ENCODE measurements around the gene TTI1.

TTI1 gene

DNA sequence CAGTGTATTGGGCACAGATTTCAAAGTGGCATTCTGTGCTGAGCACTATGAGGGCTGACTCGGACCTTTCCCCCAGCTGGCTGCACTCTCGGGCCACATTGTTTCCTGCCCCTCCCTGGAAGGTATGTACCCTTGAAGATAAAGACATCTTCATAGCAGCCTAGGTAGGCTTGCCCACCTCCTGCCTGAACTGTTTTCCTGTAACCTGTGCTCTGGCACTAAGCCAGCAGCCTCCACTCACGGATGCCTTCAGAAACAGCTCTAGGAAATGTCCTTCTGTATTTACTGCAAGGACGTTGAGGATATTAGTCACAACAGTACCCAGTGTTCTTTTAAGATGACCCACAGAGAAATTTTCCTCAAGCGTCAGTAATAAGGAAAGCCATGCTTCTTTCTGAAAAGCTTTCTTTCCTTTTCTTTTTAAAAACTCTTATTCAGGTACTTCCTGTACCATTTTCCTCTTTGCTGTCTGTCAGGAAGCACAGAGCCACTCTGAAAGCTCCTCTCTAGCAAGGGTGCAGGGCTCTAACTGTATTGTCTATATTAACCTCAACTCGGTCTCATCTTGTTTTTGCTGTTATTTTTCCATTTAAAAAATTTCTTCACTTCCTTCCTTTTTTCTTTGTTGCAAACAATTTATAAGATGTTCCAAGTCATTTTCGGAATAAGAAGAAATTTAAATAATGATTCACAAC is 43.5 kb downstream of the TTI1 start:
- no peak for FAIRE-seq

DNA sequence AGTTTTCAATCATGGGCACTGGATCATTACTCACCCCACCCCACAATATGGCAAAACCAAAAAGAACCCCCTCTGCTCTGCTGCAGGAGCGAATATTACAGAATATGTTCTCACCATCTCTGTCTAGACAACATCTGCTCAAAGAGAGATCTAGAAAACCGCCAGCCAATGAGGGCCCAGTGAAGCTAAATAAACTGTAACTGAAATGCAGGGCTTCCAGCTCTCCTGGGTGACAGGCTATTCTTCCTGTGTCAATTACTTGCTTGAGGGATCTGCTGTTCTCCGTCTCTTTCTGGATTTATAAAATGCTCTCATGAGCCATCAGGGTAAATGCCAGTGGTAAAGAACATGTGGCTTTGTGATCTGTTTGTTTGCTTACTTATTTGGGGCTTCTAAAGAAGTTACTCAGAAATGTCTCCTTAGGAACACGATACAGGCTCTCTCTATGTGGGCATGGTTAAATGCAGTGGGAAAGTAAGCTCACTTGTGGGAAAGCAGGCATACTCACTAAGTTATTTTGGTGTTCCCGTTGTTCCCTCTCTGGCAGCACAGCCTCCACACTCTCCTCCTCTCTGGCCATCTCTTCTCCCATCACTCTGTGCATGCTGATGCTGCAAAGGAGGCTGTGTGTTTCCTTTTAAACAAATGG is 44.8 kb downstream of the TTI1 start:
- no peak for FAIRE-seq
- DNase-seq (ENCODE audit: low spot score): no peak

More for the DNA sequence above, 43.5 kb downstream of the TTI1 start:
- no peak for DNase-seq (ENCODE audit: low spot score)

DNA sequence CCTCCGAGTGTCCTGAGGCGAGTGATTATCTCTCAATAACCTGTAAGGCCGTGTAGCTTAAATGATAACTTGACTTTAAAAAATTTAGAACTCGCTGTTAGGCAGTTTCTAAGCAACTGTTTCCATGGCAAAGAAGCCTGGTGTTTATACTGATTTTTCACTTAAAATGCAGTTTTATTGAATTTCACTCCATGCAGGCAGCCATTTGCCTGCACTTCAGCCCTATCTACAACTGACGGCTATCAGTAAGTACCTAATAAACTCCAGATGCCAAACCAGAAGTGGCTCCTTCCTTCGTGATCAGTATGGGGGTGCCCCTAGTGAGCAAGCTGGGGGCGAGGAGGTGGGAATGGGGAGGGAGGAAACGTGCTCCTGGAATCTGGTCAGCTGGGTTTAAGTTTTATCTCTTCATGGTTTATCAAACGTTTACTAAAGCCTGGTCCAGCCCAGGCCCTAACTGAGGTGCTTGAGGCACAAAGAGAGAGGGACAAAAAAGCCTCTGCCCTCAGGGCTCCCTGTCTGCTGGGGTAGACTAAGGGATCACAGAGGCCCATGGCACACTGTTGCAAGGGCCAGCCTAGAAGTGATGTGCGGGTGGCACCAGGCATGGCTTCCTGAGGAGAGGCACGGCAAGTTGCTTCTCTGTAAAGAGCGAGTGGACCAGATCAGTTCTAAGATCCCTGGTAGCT is 45.5 kb downstream of the TTI1 start:
- no peak for DNase-seq (ENCODE audit: low spot score)
- no peak for FAIRE-seq

DNA sequence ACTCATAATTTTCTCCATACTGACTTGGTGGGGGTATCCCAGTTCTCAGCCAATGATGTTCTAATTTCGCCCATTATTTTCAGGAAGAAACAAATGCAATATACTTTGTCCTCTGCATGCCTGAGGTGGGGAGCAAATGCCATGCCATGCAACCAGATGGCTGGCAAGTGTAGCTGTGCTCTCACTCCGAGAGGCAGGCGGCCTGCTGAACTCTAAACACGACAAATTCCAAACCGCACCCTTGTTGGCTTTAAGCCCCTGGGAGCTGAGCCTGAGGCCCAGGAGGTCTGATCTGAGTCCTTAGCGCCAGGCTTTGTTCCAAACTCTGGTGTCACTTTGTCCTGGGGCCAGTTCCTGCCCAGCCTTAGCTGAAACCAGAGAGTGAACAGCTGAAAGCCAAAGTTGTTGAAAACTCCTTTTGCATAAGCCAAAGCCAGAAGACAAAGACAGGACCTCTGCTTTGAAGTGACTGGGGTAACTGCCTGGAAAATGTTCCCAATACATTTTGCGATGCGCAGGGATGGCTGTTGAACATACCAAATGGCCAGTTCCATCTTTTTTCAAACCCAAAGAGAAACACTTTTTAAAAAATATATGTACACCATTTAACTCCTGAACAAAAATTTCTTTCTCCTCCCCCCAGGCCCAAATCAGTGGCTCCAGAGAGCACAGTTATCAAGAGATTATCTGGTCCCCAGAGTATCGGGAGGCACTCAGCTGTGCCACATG is 46.2 kb downstream of the TTI1 start:
- DNase-seq (ENCODE audit: low spot score) (no peak), FAIRE-seq (no peak)

DNA sequence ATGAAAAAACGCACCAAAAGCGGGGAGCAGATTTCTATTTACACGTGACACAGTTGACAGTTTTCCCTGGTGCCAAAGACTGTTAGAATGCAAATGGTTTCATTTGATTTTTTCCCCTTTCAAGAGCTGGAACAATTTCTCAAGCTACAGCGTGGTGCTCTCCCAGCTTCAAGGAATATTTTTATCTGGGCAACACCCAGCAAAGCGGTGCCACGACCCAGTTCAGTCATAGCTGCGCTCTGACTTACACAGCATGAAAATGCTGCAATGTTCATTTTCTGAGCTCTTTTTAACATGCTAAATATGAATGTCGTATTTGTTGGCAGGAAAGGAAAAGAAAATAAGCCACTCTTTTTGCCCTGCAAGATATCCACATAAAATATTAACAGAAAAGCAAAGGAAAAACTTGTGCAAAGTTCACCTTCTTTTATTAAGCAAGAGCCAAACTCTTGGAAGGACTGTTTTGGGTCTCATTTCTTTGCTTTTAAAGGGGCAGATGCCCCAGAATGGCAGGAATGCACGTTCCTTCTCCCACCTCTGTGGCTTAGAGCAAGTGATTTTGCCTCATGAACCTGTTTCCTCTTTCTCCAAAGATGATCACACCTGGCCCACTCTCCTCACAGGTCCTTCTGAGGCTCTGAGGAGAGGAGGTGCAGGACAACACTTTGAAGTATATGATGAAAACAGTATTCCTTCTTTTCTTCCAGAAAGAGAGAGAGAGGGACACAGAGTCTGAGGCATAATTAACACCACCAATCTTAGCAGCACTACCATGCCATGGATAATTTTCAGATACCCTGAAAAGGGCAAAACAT is 47.0 kb downstream of the TTI1 start:
- no peak for DNase-seq (ENCODE audit: low spot score)
- FAIRE-seq: no peak

DNA sequence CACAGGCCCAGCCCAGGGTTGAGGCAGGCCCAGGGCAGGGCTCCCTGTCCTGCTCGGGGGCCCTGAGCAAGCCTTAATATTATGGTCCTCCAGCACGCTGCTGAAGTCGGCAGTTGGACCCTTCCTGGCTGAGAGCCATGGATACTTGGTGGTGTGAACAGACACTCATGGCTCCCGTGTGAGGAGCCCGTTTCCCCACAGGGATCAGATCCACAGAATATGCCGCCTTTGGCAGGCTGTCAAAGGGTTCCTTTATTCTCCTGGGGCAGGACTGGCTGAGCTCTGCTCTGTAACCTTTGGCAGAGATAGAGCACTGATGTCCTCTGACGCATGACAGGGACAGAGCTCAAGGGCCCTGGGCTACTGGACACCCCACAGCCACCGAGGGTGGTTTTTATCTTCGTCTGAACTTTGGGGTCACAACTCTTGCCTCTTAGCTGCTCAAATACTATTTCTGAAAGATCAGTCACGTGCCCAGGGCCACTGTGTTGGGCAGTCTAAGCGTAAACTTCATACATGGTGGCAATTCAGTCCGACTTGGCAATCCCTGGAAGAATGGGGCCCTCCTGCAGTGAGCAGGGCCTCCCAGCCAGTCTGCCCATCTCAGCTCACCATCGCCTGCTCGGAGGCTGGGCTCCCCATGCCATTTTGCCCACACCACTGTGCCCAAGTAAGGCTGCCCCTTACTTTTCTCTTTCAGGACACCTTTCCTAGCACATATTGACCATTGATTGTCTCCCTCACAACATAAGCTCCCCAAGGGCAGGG is 49.1 kb downstream of the TTI1 start:
- no peak for FAIRE-seq
- no peak for DNase-seq (ENCODE audit: low spot score)

DNA sequence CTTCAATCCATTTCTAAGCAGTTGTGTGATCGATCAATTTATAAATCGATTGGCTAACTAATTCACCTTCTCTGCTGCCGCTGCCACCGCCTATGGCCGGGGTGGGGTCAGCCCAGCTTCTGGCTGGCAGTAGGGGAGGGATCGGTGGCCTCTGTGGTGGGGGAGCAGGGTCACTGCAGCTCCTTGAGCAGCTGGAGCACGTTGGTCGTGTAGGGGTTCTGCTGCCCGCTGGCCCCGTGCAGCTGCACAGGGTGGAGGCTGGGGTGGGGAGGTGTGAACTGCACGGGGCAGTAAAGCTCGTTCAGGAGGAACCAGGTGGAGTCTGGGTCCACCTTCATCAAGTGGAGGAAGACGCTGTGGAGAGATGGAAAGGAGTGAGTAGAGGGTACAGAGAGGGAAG is 50.0 kb downstream of the TTI1 start:
- no peak for FAIRE-seq

DNA sequence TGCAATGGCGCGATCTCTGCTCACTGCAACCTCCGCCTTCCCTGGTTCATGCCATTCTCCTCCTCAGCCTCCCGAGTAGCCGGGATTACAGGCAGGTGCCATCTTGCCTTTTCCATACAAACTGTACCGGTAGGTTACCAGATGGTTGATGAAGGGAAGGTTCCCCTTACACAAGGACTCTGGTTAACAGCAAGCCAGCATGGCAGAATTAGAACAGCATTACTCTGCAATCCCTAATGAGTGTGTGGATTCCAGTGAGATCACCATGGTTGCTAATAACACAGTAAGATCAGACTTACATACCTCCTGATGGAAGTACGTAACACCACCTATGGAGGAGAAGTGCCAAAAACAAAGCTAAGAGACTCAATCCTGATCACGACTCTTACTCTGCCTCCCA is 51.7 kb downstream of the TTI1 start:
- DNase-seq (ENCODE audit: low spot score) (no peak), FAIRE-seq (no peak)

More for the DNA sequence above, 50.0 kb downstream of the TTI1 start:
- no peak for DNase-seq (ENCODE audit: low spot score)

DNA sequence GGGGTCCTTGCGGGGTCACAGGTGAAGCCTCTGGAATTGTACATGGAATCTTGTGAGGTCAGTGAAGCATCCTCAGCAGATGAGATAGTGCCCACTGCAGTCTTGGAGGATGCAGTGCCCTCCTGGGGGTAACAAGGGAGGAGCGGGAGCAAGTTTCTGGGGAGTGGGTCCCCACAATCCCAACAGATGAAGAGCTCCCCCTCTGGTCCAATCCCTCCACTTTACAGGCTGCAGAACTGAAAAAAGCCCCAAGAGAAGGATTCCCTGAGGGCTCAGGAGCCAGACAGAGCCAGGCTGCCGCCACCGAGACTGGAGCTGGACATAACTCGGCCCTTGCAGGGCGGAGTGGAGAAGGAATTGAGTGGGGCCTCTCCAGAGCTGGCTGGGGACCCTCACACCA is 52.4 kb downstream of the TTI1 start:
- DNase-seq (ENCODE audit: low spot score): no peak
- FAIRE-seq: no peak

DNA sequence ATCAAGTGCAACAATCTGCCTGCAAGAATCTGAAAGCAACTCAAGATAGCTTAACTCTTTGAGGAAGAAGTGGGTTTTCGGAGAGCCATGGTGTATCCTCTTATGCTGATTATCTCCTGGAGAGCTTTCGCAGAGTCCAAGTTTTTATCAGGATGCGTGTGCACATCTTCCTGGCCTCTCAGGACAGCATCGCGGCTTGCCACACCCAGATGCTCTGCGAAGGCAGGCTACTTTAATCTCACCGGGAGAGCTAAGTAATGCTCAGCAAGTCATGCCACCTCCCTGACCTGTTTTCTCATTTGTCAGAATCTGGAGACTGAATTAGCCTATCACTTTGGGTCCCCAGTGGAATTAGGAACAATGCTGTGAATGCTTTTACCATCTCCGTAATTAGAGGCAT is 52.9 kb downstream of the TTI1 start:
- FAIRE-seq (no peak), DNase-seq (ENCODE audit: low spot score) (no peak)

DNA sequence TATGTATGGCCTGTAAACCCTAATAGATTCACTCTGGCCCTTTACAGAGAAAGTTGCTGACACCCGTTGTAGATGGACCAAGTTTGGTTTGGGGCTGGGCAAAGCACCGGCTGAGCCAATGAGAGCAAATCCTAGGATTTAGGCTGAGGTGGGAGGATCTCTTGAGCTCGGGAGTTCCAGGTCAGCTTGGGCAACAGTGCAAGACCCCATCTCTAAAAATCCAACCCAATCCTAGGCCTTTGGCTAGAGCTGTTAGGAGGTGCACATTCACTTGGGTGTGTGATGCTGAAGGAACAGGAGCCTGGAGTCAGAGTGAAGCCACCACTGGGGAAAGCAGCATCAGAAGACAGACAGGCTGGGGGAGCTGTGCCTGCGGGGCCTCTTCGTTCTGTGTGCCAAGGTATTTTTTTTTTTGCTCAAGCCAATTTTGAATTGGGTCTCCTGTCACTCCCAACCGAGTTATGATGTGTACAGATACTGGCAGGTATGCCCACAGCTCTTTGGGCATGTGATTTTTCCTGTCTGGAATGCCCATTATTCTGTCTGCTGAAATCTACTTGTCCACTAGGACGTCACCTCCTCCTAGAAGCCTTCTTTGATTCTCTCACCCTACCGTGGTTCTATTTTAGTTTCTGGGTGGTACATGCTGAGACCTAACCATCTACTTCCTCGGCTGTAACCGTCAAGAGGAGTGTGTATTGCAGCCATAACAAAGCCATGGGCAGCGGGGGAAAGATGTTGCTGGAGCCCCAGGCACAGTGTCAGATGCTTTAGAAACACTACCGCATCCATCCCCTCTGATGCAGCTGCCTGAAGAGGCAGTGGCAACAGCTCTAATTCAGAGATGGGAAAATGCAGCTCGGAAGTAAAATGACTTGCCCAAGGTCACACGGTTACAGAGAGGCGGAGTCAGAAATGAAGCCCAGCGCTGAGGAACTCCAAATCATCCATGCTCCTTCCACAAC is 54.0 kb downstream of the TTI1 start:
- DNase-seq (ENCODE audit: low spot score) (no peak), FAIRE-seq (no peak)

DNA sequence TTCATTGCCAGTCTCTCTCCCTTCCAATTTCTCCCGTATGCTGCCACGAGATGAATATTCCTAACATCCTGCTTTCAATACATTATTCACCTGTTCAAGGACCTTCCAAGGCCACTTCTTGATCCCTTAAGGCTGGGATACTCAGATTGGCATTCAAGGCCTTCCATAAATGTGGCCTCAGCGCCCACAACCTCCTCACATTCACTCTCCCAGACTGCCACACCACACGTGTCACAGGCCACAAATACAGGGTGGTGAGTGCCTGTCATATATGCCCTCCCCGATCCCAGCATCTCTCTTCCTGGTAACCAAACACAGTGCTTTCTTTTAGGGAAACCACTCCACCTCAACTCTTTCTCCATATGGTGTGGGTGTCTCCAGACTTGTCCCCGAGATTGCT is 55.5 kb downstream of the TTI1 start:
- no peak for DNase-seq (ENCODE audit: low spot score)
- FAIRE-seq: no peak

DNA sequence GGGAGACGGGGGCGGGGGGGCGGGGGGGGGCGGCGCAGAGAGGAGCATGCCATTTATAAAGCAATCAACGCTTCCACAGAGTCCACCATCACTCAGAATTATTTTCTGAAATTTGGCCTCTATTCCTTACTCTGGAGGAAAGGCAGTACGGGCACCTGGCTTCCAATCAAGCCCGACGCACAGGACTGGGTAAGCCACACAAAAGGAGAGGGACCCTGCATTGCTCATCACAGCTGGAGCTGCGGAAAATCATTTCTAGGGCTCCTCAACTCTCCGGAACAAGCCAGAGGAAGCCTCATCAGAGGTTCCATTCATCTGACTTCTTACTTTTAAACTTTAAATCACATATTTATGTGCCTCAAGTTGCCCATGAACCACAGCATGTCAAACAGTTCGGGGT is 55.9 kb downstream of the TTI1 start:
- no peak for DNase-seq (ENCODE audit: low spot score)
- no peak for FAIRE-seq

DNA sequence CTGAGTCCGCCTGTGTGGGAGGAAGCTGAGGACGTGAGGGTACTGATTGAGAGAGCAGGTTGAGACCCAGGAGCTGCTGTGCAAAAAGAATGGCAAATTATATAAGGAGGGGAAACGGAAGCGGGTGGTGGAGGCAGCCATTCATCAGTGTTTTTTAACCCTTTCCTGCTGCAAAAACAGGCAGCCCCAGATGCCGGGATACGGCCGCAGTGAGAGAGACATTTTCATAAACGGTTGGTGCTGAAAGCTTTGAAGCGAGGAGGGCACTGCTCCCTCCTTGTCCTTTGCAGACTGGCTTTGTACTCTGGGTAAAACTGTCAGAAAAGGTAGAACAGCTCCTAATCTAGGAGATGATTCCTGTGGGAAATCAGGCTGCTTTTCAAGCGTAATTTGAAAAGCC is 56.4 kb downstream of the TTI1 start:
- FAIRE-seq: no peak
- DNase-seq (ENCODE audit: low spot score): no peak

DNA sequence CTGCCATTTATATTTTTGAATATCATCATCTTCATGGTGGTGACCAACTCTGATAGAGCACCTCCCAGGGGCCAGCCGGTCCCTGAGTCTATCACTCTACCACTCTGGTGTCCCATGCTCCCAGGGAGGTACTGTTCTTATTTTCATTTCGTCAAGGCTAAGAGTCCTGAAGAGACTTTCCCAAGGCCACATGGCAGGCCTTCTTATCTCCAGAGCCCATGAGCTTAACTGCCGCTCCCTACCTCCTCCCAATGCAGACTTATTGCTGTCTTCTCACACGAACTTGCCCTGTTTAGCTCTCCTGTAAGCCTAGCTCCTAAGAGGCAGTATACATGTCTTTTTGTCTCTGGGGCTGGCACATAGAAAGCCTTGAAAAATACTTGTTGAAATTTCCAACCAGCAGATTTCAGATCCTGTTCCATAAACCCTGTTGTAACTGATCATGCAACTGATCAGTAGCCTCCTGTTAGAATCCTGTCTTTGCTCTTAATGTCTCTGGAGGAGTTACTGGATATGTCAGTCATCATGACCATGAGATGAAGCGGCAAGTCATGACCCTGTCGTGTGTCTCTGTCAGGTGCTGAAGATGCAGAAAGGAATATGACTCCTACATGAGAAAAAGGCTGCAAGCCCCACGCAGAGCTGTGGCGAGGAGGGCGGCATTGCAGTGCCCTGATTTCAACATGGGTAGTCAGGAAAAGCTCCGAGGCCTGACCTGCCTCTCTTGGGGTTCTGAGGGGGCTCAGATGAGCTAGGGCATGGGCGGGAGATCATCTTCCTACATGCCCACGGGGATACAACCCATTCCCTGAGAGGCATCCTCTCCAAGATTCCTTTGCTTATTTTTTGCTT is 60.0 kb downstream of the TTI1 start:
- FAIRE-seq: no peak

DNA sequence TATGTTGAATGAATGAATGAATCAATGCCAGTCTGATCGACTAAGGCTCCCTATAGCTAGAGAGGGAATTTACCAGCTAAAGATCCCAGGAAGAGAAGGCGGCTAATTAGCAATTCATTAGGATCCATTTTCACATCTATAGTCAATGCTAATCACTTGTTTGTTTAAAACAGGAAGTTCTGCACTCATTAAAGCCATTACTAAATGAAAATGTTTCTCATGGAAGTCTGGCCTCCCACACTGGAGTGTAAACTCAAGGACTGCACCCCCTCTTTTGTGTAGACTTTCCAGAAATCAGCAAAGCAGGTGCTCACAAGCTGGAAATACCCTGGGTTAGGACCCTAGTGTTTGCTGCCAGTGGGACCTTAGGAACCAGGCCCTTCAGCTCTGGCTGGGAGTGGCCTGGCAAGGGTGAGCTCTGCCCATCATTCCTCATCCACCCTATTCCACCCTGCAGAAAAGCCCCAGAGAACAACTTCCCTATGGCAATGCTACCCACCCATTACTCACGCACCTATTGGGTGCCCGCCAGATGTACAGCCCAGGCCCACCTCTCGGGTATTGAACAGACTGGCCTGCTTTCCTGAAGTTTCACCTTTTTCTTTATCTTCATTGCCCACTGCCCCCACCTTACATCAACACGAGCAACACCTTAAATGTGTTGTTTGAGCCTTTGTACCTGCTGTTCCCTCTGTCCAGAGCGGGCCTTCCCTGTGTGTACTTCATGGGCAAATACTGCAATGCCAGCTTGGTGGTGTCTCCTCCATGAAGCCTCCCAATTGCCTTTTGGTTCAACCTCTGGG is 60.8 kb downstream of the TTI1 start:
- DNase-seq (ENCODE audit: low spot score): no peak
- no peak for FAIRE-seq

More for the DNA sequence above, 60.0 kb downstream of the TTI1 start:
- no peak for DNase-seq (ENCODE audit: low spot score)

DNA sequence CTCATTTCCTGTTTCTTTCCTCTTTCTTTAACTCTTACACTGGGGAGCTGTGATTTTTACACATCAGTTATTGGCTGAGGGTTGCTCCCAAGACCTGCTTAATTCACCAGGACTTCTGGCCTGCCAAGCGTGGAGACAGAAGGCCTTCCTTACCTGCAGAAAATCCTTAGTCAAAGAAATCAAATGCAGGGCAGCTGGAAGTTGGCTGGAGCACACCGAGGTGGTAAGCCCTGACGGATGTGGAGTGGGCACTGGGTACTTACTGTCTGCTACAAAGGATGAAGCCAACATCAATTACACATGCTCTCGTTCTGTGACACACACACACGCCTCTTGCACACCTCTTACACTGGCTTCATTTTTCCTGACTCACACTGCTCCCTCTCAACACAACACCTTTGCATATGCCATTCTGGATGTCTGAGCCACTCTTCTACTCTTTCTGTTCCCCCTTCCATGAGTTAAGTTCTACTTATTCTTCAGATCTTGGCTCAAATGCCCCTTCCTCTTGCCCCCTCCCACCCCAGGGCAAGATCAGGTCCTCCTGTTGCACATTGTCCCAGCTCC is 61.6 kb downstream of the TTI1 start:
- DNase-seq (ENCODE audit: low spot score) (no peak), FAIRE-seq (no peak)
